ENCODE measurements around the gene QARS1.

- TF ChIP-seq, protein P1, sequence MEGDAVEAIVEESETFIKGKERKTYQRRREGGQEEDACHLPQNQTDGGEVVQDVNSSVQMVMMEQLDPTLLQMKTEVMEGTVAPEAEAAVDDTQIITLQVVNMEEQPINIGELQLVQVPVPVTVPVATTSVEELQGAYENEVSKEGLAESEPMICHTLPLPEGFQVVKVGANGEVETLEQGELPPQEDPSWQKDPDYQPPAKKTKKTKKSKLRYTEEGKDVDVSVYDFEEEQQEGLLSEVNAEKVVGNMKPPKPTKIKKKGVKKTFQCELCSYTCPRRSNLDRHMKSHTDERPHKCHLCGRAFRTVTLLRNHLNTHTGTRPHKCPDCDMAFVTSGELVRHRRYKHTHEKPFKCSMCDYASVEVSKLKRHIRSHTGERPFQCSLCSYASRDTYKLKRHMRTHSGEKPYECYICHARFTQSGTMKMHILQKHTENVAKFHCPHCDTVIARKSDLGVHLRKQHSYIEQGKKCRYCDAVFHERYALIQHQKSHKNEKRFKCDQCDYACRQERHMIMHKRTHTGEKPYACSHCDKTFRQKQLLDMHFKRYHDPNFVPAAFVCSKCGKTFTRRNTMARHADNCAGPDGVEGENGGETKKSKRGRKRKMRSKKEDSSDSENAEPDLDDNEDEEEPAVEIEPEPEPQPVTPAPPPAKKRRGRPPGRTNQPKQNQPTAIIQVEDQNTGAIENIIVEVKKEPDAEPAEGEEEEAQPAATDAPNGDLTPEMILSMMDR (conservative IDR thresholded peaks at IDR 0.05; ENCODE audit: low read length), result no peak
- no peak for TF ChIP-seq EZH2phosphoT487 (IDR thresholded peaks at IDR 0.05; ENCODE audit: borderline replicate concordance)
Observed at GRCh38 chr3:49057268-49057667, 47.3 kb downstream of the QARS1 start.

Data from Loucy (cell line).